Common myeloid progenitor, CD34-positive (primary cell): ENCODE measurements around the gene ZFPM1.

Source experiments
- CTCF ChIA-PET: fragments of 350-600 bp; sonication (Branson Sonifier 250); formaldehyde crosslinking; loops from one replicate; lab custom pipeline; 2021; ENCODE audit warnings: antibody characterized with exemption; lab: Charles Lee
- POLR2A ChIA-PET: fragments of 350-600 bp; sonication (Branson Sonifier 250); formaldehyde crosslinking; loops from one replicate; lab custom pipeline; 2021; ENCODE audit warnings: antibody characterized with exemption; lab: Charles Lee
- DNase-seq, 3 donors: peaks; one replicate each; pipeline versions ENCODE4 v3.0.0 to v3.0.0-alpha.2; 2013
- H3K27ac ChIP-seq, 2 experiments: 1 replicate in 1 of 2; 2 replicates in 1 of 2; pipeline ENCODE4 v1.7.0; 2013; ENCODE audit warnings: inconsistent platforms in 2 of 2, low read length in 2 of 2, mild to moderate bottlenecking in 2 of 2, low read depth in 1 of 2, moderate library complexity in 1 of 2; ENCODE audit not compliant: severe bottlenecking in 2 of 2, insufficient read depth in 1 of 2, poor library complexity in 1 of 2
- H3K27me3 ChIP-seq, 5 experiments: replicated peaks in 2 of 5; 1 replicate in 3 of 5; 2 replicates in 2 of 5; pipeline versions ENCODE4 v1.6.1 to v1.7.0; 2013; ENCODE audit warnings: low read length in 4 of 5, mild to moderate bottlenecking in 2 of 5, moderate library complexity in 2 of 5, inconsistent platforms in 1 of 5; ENCODE audit not compliant: insufficient read depth in 5 of 5, control insufficient read depth in 4 of 5
- H3K36me3 ChIP-seq, 4 experiments: 1 replicate in 2 of 4; 2 replicates in 2 of 4; pipeline versions ENCODE4 v1.6.1 to v1.7.0; 2013; ENCODE audit warnings: low read length in 3 of 4, control low read depth in 1 of 4, mild to moderate bottlenecking in 1 of 4; ENCODE audit not compliant: control insufficient read depth in 4 of 4, insufficient read depth in 4 of 4
- H3K4me1 ChIP-seq, 4 experiments: 1 replicate in 3 of 4; 2 replicates in 1 of 4; pipeline versions ENCODE4 v1.6.1 to v1.7.1; 2013; ENCODE audit warnings: low read length in 3 of 4, mild to moderate bottlenecking in 3 of 4, control low read depth in 1 of 4, inconsistent platforms in 1 of 4, moderate library complexity in 1 of 4; ENCODE audit not compliant: control insufficient read depth in 4 of 4, insufficient read depth in 4 of 4; ENCODE audit errors: control extremely low read depth in 1 of 4
- H3K4me3 ChIP-seq, 7 experiments: 1 replicate in 4 of 7; 2 replicates in 3 of 7; pipeline versions ENCODE4 v1.5.1 to v1.7.0; 2013; ENCODE audit warnings: mild to moderate bottlenecking in 7 of 7, low read length in 6 of 7, moderate library complexity in 6 of 7, inconsistent platforms in 2 of 7, low read depth in 2 of 7, control low read depth in 1 of 7; ENCODE audit not compliant: insufficient read depth in 4 of 7, control insufficient read depth in 1 of 7; ENCODE audit errors: extremely low read depth in 1 of 7
- H3K9me3 ChIP-seq, 5 experiments: 1 replicate in 4 of 5; 2 replicates in 1 of 5; pipeline versions ENCODE4 v1.6.1 to v1.7.1; 2013; ENCODE audit warnings: low read length in 4 of 5, mild to moderate bottlenecking in 2 of 5, inconsistent platforms in 1 of 5, low read depth in 1 of 5, moderate library complexity in 1 of 5; ENCODE audit not compliant: control insufficient read depth in 4 of 5, insufficient read depth in 2 of 5; ENCODE audit errors: control extremely low read depth in 1 of 5
- WGBS: methylation state at CpG from one replicate; pipeline ENCODE4 v1.1.5; 2013; ENCODE audit not compliant: insufficient coverage; 5-methylcytosine and 5-hydroxymethylcytosine counted together

The ZFPM1 gene

DNA sequence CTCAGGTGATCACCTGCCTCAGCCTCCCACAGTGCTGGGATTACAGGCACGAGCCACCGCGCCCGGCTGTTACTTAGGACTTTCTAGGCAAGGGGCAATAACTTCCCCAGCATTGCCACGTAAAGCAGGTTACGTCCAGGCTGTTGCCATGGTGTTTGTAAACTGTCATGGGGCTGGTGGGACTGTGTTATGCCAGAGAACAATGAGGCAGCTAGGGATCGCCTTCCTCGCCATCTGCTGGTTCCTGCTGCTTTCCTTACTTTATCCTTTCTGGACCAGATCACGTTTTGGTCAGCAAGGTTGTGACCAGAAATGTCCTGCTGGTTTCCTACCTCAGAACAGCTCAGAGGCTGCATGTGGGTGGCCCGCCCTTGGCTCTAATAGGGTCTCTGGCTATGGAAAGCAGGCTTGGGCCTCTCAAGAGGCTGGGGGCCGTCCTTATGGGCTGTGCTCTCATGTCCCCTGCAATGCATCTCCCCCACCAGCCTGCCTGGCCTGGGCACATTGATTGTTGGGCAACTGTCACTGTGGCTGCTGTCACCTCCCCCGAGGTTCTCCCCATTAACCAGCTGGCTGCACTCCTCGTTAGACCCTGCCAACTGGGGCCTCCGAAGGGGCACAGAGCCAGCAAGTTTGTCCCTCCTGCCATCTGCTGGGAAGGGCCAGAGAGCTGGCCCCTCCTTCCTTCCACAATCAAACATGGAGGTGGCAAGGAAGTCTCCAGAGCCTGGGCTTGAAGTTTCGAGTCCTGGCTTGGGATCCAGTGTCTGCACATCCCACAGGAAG lies 88.9 kb downstream of the ZFPM1 start:
- ChIA-PET POLR2A (interaction anchor here (1.2 kb wide), 1 partner anchor 10 kb away, joined by 3 read pairs; no protein-coding TSS in a partner anchor), CTCF (interaction anchor here (2.5 kb wide), 1 partner anchor 17 kb away, joined by 6 read pairs; no protein-coding TSS in a partner anchor)
- WGBS: 87% methylated on average over 12 of the region's 15 CpGs
- H3K27ac ChIP-seq: no peak overlapping the region
- H3K27me3 ChIP-seq: peaks cover 0 to 60% (median 4%) of the 10 kb centered on the region in 5 experiments
- H3K4me3 ChIP-seq: no peak overlapping the region
- H3K9me3 ChIP-seq: peaks cover 1 to 27% (median 19%) of the 10 kb centered on the region in 5 experiments
- H3K4me1 ChIP-seq: no peaks in the 10 kb centered on the region
- no peak for DNase-seq
- H3K36me3 ChIP-seq: no peaks in the 10 kb centered on the region

GRCh38 chr16:88543230-88543813 lies 90.2 kb downstream of the ZFPM1 start:
- Histone ChIP-seq H3K27me3 (peaks cover 0 to 58% (median 4%) of the 10 kb centered on the region in 5 experiments), H3K27ac (no peak overlapping the region), H3K4me1 (peaks cover 0 to 6% (median 1%) of the 10 kb centered on the region in 4 experiments), H3K36me3 (no peaks in the 10 kb centered on the region), H3K9me3 (peaks cover 1 to 27% (median 19%) of the 10 kb centered on the region in 5 experiments), H3K4me3 (no peak overlapping the region)
- 87% methylated on average over 8 of the region's 8 CpGs for WGBS
- CTCF ChIA-PET: interaction anchor here (3.1 kb wide), 1 partner anchor 18 kb away, joined by 11 read pairs; no protein-coding TSS in a partner anchor
- POLR2A ChIA-PET: interaction anchor here (1.2 kb wide), 1 partner anchor 11 kb away, joined by 3 read pairs; no protein-coding TSS in a partner anchor
- DNase-seq: no peak

GRCh38 chr16:88545781-88546180 lies 92.7 kb downstream of the ZFPM1 start:
- no peak for DNase-seq
- H3K36me3 ChIP-seq: no peaks in the 10 kb centered on the region
- H3K9me3 ChIP-seq: peaks cover 1 to 27% (median 19%) of the 10 kb centered on the region in 5 experiments
- POLR2A ChIA-PET: no interaction called here
- no peak overlapping the region for H3K27ac ChIP-seq
- CTCF ChIA-PET: interaction anchor here (0.6 to 3.1 kb wide), 3 partner anchors 15 to 372 kb away, joined by 3 to 11 read pairs (median 4); no protein-coding TSS in a partner anchor
- 75% methylated on average over 5 of the region's 7 CpGs for WGBS
- H3K4me3 ChIP-seq: no peak overlapping the region
- H3K4me1 ChIP-seq: peaks cover 0 to 21% (median 15%) of the 10 kb centered on the region in 4 experiments
- H3K27me3 ChIP-seq: peaks cover 0 to 34% (median 0%) of the 10 kb centered on the region in 5 experiments

- no peak overlapping the region for H3K4me3 ChIP-seq
- peaks cover 0 to 18% (median 0%) of the 10 kb centered on the region in 5 experiments for H3K27me3 ChIP-seq
- POLR2A ChIA-PET: no interaction called here
- no peak for DNase-seq
- H3K4me1 ChIP-seq: peaks cover 0 to 38% (median 23%) of the 10 kb centered on the region in 4 experiments
- peaks cover 1 to 19% (median 10%) of the 10 kb centered on the region in 5 experiments for H3K9me3 ChIP-seq
- no peak overlapping the region for H3K27ac ChIP-seq
- 83% methylated on average over 10 of the region's 15 CpGs for WGBS
- no peaks in the 10 kb centered on the region for H3K36me3 ChIP-seq
- CTCF ChIA-PET: interaction anchor here (1.4 to 4.8 kb wide), 2 partner anchors 13 to 39 kb away, joined by 3 to 20 read pairs; no protein-coding TSS in a partner anchor
Observed at GRCh38 chr16:88548131-88548874, 95.2 kb downstream of the ZFPM1 start.

DNA sequence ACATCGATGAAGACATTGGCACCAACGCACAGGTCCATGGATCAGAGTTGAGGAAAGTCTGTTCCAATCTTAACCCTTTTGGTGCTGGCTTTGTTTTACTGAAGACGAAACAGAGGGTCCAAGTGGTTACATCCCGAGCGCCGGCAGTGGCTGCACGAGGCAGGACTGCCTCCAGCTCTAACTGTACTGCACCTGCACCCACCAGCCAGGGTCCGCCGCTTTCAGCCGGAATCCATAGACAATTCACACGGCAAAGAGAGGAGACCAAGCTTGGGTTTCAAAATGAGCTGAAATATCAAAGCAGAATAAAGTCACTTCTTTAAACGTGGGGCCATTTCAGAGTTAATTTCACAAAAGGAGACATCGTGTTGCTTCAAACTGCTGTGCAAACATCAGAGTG lies 95.9 kb downstream of the ZFPM1 start:
- H3K36me3 ChIP-seq: no peaks in the 10 kb centered on the region
- ChIA-PET CTCF (interaction anchor here (1.1 to 4.8 kb wide), 3 partner anchors 12 to 94 kb away, joined by 3 to 20 read pairs (median 3); no protein-coding TSS in a partner anchor), POLR2A (no interaction called here)
- no peak for DNase-seq
- H3K27me3 ChIP-seq: peaks cover 0 to 18% (median 0%) of the 10 kb centered on the region in 5 experiments
- WGBS: 84% methylated on average over 10 of the region's 13 CpGs
- H3K4me3 ChIP-seq: no peak overlapping the region
- H3K27ac ChIP-seq: no peak overlapping the region
- H3K9me3 ChIP-seq: peaks cover 1 to 13% (median 5%) of the 10 kb centered on the region in 5 experiments
- peaks cover 0 to 38% (median 23%) of the 10 kb centered on the region in 4 experiments for H3K4me1 ChIP-seq

GRCh38 chr16:88549671-88550245 lies 96.7 kb downstream of the ZFPM1 start:
- Histone ChIP-seq H3K9me3 (peaks cover 0 to 10% (median 2%) of the 10 kb centered on the region in 5 experiments), H3K36me3 (no peaks in the 10 kb centered on the region), H3K27ac (no peak overlapping the region), H3K4me1 (peaks cover 0 to 38% (median 23%) of the 10 kb centered on the region in 4 experiments), H3K27me3 (peaks cover 0 to 16% (median 0%) of the 10 kb centered on the region in 5 experiments), H3K4me3 (peak overlapping the region in 3 of 7 experiments; percentile 11 to 54 (median 46))
- DNase-seq: no peak
- ChIA-PET POLR2A (no interaction called here), CTCF (interaction anchor here (1.0 to 4.8 kb wide), 4 partner anchors 11 to 95 kb away, joined by 3 to 20 read pairs (median 3); no protein-coding TSS in a partner anchor)
- 6% methylated on average over 9 of the region's 12 CpGs for WGBS
